NK-92 (cell line): ENCODE measurements around the gene USP2.
"Not testable (repeated sequence)": the region's sequence is repeated elsewhere in the genome, so short reads cannot be mapped to it uniquely, and the experiment has no call there.

Experiments used
- DNase-seq: peaks from one replicate; lab custom pipeline; 2025; ENCODE audit not compliant: unreplicated experiment; lab: John Stamatoyannopoulos, UW

The USP2 gene

GRCh38 chr11:119414321-119414720 is 32.8 kb upstream of the USP2 start:
- no peak for DNase-seq

- no peak for DNase-seq
These were observed 30.6 kb upstream of the USP2 start for GRCh38 chr11:119412072-119412471.

- no peak for DNase-seq
These were observed 29.0 kb upstream of the USP2 start for GRCh38 chr11:119410501-119410900.

GRCh38 chr11:119409731-119410130 is 28.2 kb upstream of the USP2 start:
- no peak for DNase-seq

GRCh38 chr11:119406005-119406404 is 24.5 kb upstream of the USP2 start:
- DNase-seq = no peak

- not testable (repeated sequence) for DNase-seq
These were observed 24.0 kb upstream of the USP2 start for GRCh38 chr11:119405448-119405847.

GRCh38 chr11:119404872-119405271 is 23.4 kb upstream of the USP2 start:
- no peak for DNase-seq

- no peak for DNase-seq
These were observed 21.5 kb upstream of the USP2 start for GRCh38 chr11:119403021-119403420.

- DNase-seq = no peak
These were observed 21.0 kb upstream of the USP2 start for GRCh38 chr11:119402470-119402869.

GRCh38 chr11:119400860-119401259 is 19.4 kb upstream of the USP2 start:
- DNase-seq = no peak

- DNase-seq = no peak
These were observed 16.2 kb upstream of the USP2 start for GRCh38 chr11:119397740-119398139.

GRCh38 chr11:119396835-119397234 is 15.3 kb upstream of the USP2 start:
- DNase-seq = no peak

- DNase-seq = no peak
These were observed 9.8 kb upstream of the USP2 start for GRCh38 chr11:119391275-119391674.

GRCh38 chr11:119389611-119390254 is 8.2 kb upstream of the USP2 start:
- DNase-seq = no peak

- no peak for DNase-seq
These were observed 6.6 kb upstream of the USP2 start for GRCh38 chr11:119388103-119388502.

GRCh38 chr11:119384332-119384731 is 2.8 kb upstream of the USP2 start:
- no peak for DNase-seq

GRCh38 chr11:119382513-119382912 is 1.0 kb upstream of the USP2 start:
- DNase-seq = not testable (repeated sequence)

- DNase-seq = no peak
These were observed 611 bp upstream of the USP2 start for GRCh38 chr11:119382101-119382500.

GRCh38 chr11:119380827-119381180 is 686 bp downstream of the USP2 start:
- DNase-seq = no peak

- DNase-seq = no peak
These were observed 1.2 kb downstream of the USP2 start for GRCh38 chr11:119380160-119380826.

GRCh38 chr11:119378851-119379465 is 2.5 kb downstream of the USP2 start:
- DNase-seq = no peak

- DNase-seq = no peak
These were observed 3.4 kb downstream of the USP2 start for GRCh38 chr11:119377961-119378667.
